Aortic smooth muscle cell (primary cell): ENCODE measurements around the gene SCN4A. TPM values are rescaled to one million over a fixed set of nuclear protein-coding genes. Genes with fewer than 3 reads are reported as not detected.

Experiments used
- total RNA-seq: library from RNA; depleted of rRNA; stranded (reverse); fragments of >200 nt; gene quantifications from 2 replicates; pipeline ENCODE4 v1.2.3, GENCODE V29; 2014

SCN4A gene
- 0.12 and 0.13 TPM in 2 replicates for total RNA-seq

GRCh38 chr17:63972796-63973195 is at the start of gene SCN4A:
Gene SCN4A (minus strand): TSS chr17:63972918. CDS start chr17:63972841, 77 bp downstream.

DNA sequence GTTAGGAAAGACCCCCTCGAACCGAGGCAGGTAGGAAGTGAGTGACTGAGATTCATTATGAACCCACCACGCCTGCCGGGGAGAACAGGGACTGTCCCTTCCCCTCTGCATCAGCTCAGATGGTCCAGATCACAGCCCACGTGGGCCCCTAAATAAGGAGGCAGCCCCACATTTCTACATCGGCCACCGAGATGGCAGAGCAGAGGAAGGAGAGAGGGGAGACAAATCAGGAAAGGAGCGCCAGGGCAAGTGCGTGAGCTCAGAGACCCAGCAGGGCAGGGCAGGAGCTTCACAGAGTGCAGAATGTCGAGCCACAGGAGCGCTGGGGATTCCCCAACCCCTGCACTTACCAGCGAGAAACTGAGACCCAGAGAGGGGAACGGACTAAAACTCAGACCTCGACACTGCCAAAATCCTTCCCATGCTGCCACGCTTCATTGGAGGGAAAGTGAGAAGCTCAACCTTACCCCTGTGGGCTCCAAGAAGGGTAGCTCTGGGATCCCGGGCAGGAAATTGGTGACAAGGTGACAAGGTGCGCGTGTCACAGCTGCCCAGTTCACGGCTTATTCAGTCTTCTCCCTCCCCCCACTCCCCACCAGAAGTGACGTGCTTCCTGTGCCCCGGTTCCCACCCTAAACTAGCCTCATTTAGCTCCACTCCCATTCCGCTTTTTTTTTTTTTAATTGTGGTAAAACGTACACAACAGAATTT is 47.5 kb upstream of the SCN4A start, which contains the start of gene ICAM2:
Gene ICAM2 (minus strand): TSS at position 578 of the 711 bp plus-strand sequence. CDS start 13,942 bp downstream, outside the sequence.

GRCh38 chr17:63998050-63998720 is 25.5 kb upstream of the SCN4A start, which contains the start of gene PRR29:
Gene PRR29 (plus strand): TSS chr17:63998351. CDS start chr17:63998365, 14 bp downstream.

GRCh38 chr17:63931981-63932561 is 40.6 kb downstream of the SCN4A start, which contains the start of gene CD79B:
Gene CD79B (minus strand): TSS chr17:63932331. CDS start chr17:63932261, 70 bp downstream.

DNA sequence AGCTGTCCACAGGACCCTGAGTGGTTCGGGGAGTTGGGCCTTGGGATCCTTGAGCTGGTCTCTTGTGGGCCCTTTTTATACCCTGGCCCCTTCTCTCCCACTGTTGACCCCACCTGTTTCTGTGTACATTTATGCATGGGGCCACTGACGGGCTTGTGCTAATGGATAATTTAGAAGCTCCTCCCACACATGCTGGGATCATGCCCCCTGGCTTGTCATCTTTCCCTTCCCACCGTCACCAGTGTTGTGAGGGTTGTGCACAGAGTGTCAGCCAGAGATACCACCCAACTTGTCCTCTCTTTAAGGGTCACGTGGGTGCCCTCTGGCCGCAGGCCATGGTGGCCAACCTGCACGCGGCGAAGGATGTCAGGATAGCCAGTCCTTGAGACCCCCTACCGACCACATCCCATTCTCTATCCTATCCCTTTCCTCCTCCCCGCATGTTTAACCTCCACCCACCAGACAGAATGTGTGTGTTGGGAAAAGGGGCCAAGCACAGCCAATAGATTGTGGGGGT is 53.9 kb downstream of the SCN4A start, which contains the start of gene GH1:
Gene GH1 (minus strand): TSS at position 51 of the 517 bp plus-strand sequence. CDS start 63 bp downstream, outside the sequence.

DNA sequence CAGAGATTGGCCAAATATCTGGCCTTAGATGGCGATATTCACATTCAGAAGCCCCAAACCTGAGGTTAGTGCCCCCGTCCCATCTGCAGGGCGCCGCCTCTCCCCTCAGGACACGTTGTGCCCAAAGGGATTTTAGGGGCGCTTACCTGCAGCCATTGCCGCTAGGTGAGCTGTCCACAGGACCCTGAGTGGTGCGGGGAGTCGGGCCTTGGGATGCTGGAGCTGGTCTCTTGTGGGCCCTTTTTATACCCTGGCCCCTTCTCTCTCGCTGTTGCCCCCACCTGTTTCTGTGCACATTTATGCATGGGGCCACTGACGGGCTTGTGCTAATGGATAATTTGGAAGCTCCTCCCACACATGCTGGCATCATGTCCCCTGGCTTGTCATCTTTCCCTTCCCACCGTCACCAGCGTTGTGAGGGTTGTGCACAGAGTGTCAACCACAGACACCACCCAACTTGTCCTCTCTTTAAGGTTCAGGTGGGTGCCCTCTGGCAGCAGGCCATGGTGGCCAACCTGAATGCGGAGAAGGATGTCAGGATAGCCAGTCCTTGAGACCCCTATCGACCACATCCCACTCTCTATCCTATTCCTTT is 61.6 kb downstream of the SCN4A start, which contains the start of gene CSHL1:
Gene CSHL1 (minus strand): TSS at position 218 of the 595 bp plus-strand sequence. CDS start 62 bp downstream, at position 156.

DNA sequence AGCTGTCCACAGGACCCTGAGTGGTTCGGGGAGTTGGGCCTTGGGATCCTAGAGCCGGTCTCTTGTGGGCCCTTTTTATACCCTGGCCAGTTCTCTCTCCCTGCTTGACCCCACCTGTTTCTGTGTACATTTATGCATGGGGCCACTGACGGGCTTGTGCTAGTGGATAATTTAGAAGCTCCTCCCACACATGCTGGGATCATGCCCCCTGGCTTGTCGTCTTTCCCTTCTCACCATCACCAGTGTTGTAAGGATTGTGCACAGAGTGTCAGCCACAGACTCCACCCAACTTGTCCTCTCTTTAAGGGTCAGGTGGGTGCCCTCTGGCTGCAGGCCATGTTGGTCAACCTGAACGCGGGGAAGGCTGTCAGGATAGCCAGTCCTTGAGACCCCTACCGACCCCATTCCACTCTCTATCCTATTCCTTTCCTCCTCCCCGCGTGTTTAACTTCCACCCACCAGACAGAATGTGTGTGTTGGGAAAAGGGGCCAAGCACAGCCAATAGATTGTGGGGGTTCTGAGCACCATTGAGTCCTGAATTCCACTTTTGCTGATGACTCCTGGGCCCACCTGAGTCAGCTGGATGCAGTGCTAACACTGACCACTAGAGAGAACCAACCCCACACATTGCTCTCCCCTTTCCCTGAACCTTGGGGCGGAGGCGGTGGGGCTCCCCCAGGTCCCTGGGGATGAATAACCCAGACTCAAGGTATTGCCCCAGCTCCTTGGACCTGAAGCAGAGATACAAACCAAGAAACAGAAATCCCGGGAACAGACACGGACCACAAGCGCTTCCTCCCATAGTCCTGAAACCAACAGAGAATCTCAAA is 76.0 kb downstream of the SCN4A start, which contains the start of gene CSH1:
Gene CSH1 (minus strand): TSS at position 51 of the 831 bp plus-strand sequence. CDS start 63 bp downstream, outside the sequence.

Other genes with a start within 250 kb of the SCN4A start
- 19.5 and 21.1 TPM in 2 replicates for gene STRADA, start 231.1 kb downstream of the SCN4A start, total RNA-seq
- gene CCDC47, start 199.3 kb downstream of the SCN4A start, total RNA-seq = 76.7 and 87.7 TPM in 2 replicates
- gene DDX42, start 198.7 kb downstream of the SCN4A start, total RNA-seq = 61.2 and 62.7 TPM in 2 replicates
- gene PSMC5, start 145.5 kb downstream of the SCN4A start, total RNA-seq = 100 and 134 TPM in 2 replicates
- 47.4 and 65.3 TPM in 2 replicates for gene FTSJ3, start 145.3 kb downstream of the SCN4A start, total RNA-seq
- gene SMARCD2, start 130.2 kb downstream of the SCN4A start, total RNA-seq = 84.6 and 95.6 TPM in 2 replicates
- not detected in 2 replicates for gene CSH2, start 99.2 kb downstream of the SCN4A start, total RNA-seq
- not detected in 2 replicates for gene GH2, start 91.0 kb downstream of the SCN4A start, total RNA-seq
- not detected in 2 replicates for gene CSH1, start 76.3 kb downstream of the SCN4A start, total RNA-seq
- not detected in 2 replicates for gene CSHL1, start 61.7 kb downstream of the SCN4A start, total RNA-seq
- gene GH1, start 54.1 kb downstream of the SCN4A start, total RNA-seq = not detected in 2 replicates
- 2.1 and 2.9 TPM in 2 replicates for gene CD79B, start 40.6 kb downstream of the SCN4A start, total RNA-seq
- 1.5 and 2.5 TPM in 2 replicates for gene PRR29, start 25.4 kb upstream of the SCN4A start, total RNA-seq
- 22.9 and 44.0 TPM in 2 replicates for gene ICAM2, start 47.7 kb upstream of the SCN4A start, total RNA-seq
- gene ERN1, start 157.2 kb upstream of the SCN4A start, total RNA-seq = 7.6 and 7.9 TPM in 2 replicates